ENCODE results near the gene SPOCK3.

DNA sequence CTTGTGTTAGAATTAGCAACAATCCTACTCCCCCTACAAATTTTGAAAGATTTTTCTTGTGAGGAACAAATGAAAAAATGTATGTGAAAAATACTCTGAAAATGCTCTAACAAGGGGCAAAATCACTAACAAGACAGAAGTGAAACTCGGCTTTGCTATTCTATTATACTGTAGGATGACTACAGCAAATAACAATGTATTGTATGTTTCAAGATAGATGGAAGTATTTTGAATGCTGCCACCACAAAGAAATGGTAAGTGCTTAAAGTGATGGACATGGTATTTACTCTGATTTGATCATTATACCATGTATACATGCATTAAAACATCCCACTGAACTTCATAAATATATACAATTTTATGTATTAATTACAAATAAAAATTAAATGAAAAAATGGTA, 192.8 kb downstream of the SPOCK3 start:
- TF ChIP-seq POLR2A (IDR thresholded peaks at IDR 0.05; ENCODE audit: low read length): no peak
- no peak for TF ChIP-seq GATA1 (IDR thresholded peaks at IDR 0.05; ENCODE audit: low read depth, low read length)
